WERI-Rb-1 (cell line): ENCODE results near the gene LRRIQ1.
A peak's percentile ranks its signal among the peaks of the same experiment; 100 is the strongest.

Experiments
- DNase-seq: peaks from one replicate; pipeline ENCODE4 v3.0.0-alpha.2; 2020
- H3K27ac ChIP-seq: fragments of 250-450 bp; sonication (Bioruptor Pico); 2 replicates; pipeline ENCODE4 v1.5.1; 2020; ENCODE audit warnings: mild to moderate bottlenecking, moderate library complexity
- H3K27me3 ChIP-seq: fragments of 250-450 bp; sonication (Bioruptor Pico); 2 replicates; pipeline ENCODE4 v1.5.1; 2021; ENCODE audit warnings: mild to moderate bottlenecking, low read depth, moderate library complexity; ENCODE audit not compliant: insufficient read depth, severe bottlenecking
- H3K36me3 ChIP-seq: fragments of 250-450 bp; sonication (Bioruptor Pico); 2 replicates; pipeline ENCODE4 v1.5.1; 2020; ENCODE audit warnings: mild to moderate bottlenecking, moderate library complexity
- H3K4me3 ChIP-seq: 2 replicates; pipeline ENCODE4 v1.5.1; 2011; ENCODE audit warnings: low read depth, mild to moderate bottlenecking, control low read depth, low read length
- H3K9me3 ChIP-seq: fragments of 250-450 bp; sonication (Bioruptor Pico); 2 replicates; pipeline ENCODE4 v1.5.1; 2021; ENCODE audit warnings: mild to moderate bottlenecking, moderate library complexity; ENCODE audit not compliant: severe bottlenecking
- CTCF ChIP-seq: IDR thresholded peaks from 2 replicates; pipeline ENCODE4 v1.5.1; 2011; ENCODE audit warnings: low read depth, mild to moderate bottlenecking, control low read depth, inconsistent platforms, low read length

The LRRIQ1 gene

GRCh38 chr12:85060916-85061315 lies 24.8 kb downstream of the LRRIQ1 start:
- TF ChIP-seq CTCF, result no peak
- no peaks in the 10 kb centered on the region for H3K9me3 ChIP-seq
- H3K27me3 ChIP-seq, result no peaks in the 10 kb centered on the region
- DNase-seq, result no peak
- H3K4me3 ChIP-seq, result no peak overlapping the region
- H3K27ac ChIP-seq, result no peak overlapping the region
- no peaks in the 10 kb centered on the region for H3K36me3 ChIP-seq

- no peaks in the 10 kb centered on the region for H3K27me3 ChIP-seq
- TF ChIP-seq CTCF, result no peak
- H3K27ac ChIP-seq, result no peak overlapping the region
- H3K9me3 ChIP-seq, result no peaks in the 10 kb centered on the region
- H3K36me3 ChIP-seq, result no peaks in the 10 kb centered on the region
- H3K4me3 ChIP-seq, result no peak overlapping the region
- DNase-seq, result no peak
Measured at GRCh38 chr12:85065837-85066482, 29.8 kb downstream of the LRRIQ1 start.

- Histone ChIP-seq H3K4me3 (no peak overlapping the region), H3K27me3 (no peaks in the 10 kb centered on the region), H3K36me3 (no peaks in the 10 kb centered on the region), H3K9me3 (no peaks in the 10 kb centered on the region), H3K27ac (no peak overlapping the region)
- DNase-seq, result no peak
- no peak for TF ChIP-seq CTCF
Measured at GRCh38 chr12:85072826-85073225, 36.7 kb downstream of the LRRIQ1 start.

- no peaks in the 10 kb centered on the region for H3K36me3 ChIP-seq
- H3K9me3 ChIP-seq, result no peaks in the 10 kb centered on the region
- 0 out of 2 replicates have a peak, but pooled peaks have one; percentile 34 for TF ChIP-seq CTCF
- no peak overlapping the region for H3K27ac ChIP-seq
- H3K4me3 ChIP-seq, result no peak overlapping the region
- no peaks in the 10 kb centered on the region for H3K27me3 ChIP-seq
- DNase-seq, result no peak
Measured at GRCh38 chr12:85076688-85077430, 40.7 kb downstream of the LRRIQ1 start.

- H3K27me3 ChIP-seq, result no peaks in the 10 kb centered on the region
- H3K27ac ChIP-seq, result no peak overlapping the region
- H3K36me3 ChIP-seq, result no peaks in the 10 kb centered on the region
- no peak for DNase-seq
- H3K9me3 ChIP-seq, result no peaks in the 10 kb centered on the region
- no peak for TF ChIP-seq CTCF
- H3K4me3 ChIP-seq, result no peak overlapping the region
Measured at GRCh38 chr12:85085066-85085465, 48.9 kb downstream of the LRRIQ1 start.
